K562 (cell line): ENCODE data around the gene MAD1L1.

Experiments used
- CTCF ChIP-seq, 3 experiments: IDR thresholded peaks in 2 of 3; conservative IDR thresholded peaks in 1 of 3; 2 replicates each; pipeline ENCODE4 v1.5.1; 2011 to 2012; ENCODE audit warnings: low read length in 3 of 3, mild to moderate bottlenecking in 3 of 3, control low read depth in 2 of 3, improper control_type of control experiment in 1 of 3, inconsistent platforms in 1 of 3, low read depth in 1 of 3, mixed read lengths in 1 of 3, moderate library complexity in 1 of 3; ENCODE audit not compliant: insufficient read depth in 2 of 3
- NBN ChIP-seq: fragments of 450-650 bp; IDR thresholded peaks from 2 replicates; pipeline ENCODE4 v1.6.1; 2016; ENCODE audit warnings: low read depth, mild to moderate bottlenecking
- NR2C2 ChIP-seq, 2 experiments: fragments of 200-800 bp in 1 of 2; sonication (Bioruptor generic) in 1 of 2; sonication (generic) in 1 of 2; formaldehyde crosslinking in 1 of 2; IDR thresholded peaks; 2 replicates each; pipeline versions ENCODE4 v1.6.1 to v1.8.0; 2016 to 2022; ENCODE audit warnings: mild to moderate bottlenecking in 1 of 2, missing compliant biosample characterization in 1 of 2, missing genetic modification characterization in 1 of 2, missing genetic modification reagents in 1 of 2
- NR2F6 ChIP-seq: fragments of 450-650 bp; formaldehyde crosslinking; IDR thresholded peaks from 2 replicates; pipeline ENCODE4 v1.4.0; 2020; ENCODE audit warnings: mild to moderate bottlenecking
- ZBTB49 ChIP-seq: sonication (generic); formaldehyde crosslinking; IDR thresholded peaks from 2 replicates; pipeline ENCODE4 v1.8.0; 2022; ENCODE audit warnings: missing genetic modification reagents, mild to moderate bottlenecking, borderline replicate concordance
- ZNF561 ChIP-seq: fragments of 450-650 bp; formaldehyde crosslinking; conservative IDR thresholded peaks from 2 replicates; pipeline ENCODE4 v1.4.0; 2020; ENCODE audit warnings: mild to moderate bottlenecking, moderate library complexity

- TF ChIP-seq ZBTB49 (no peak), ZNF561 (no peak), NBN (no peak), CTCF (IDR thresholded peaks at IDR 0.05 in 2 of 3, conservative IDR thresholded peaks at IDR 0.05 in 1 of 3; ENCODE audit: insufficient read depth in 2 of 3, low read depth in 1 of 3, low read length in 3 of 3) (no peak), NR2C2 (CRISPR knock-in tag; IDR thresholded peaks at IDR 0.05) (no peak), NR2C2 (tag; IDR thresholded peaks at IDR 0.05) (no peak), NR2F6 (CRISPR knock-in tag) (no peak)
Measured at GRCh38 chr7:2023877-2024566, 208.7 kb downstream of the MAD1L1 start.
